GM12865 (cell line): ENCODE data around the gene SRPX2.

Experiments used
- DNase-seq: peaks from one replicate; pipeline ENCODE4 v3.0.0; 2010; ENCODE audit warnings: low read depth
- H3K4me3 ChIP-seq: 2 replicates; pipeline ENCODE4 v1.5.1; 2011; ENCODE audit warnings: mild to moderate bottlenecking, low read depth, low read length, control low read depth
- TF ChIP-seq, protein P1 (sequence below): IDR thresholded peaks from 2 replicates; pipeline ENCODE4 v1.5.1; 2011; ENCODE audit warnings: low read length, control low read depth, low read depth, inconsistent platforms; ENCODE audit not compliant: insufficient read depth; ENCODE audit errors: missing control alignments

SRPX2 gene

DNA sequence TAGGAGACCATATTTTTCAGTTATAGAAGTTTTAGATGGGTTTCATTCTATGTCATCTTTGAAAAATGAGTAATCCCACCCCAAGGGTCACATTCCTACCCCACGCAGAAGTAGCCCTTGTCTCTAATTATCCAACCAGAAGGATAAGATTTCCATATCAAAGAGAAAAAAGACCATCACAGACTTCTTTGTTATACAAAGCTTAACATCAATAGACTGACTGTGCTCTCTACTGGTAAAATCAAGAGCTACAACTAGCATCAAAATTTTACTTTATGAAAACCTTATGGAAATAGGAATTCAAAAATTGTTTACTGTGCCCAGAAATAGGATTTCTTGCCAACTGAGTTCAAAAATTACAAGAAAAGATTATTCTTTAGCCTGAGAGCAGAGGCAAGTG, 34.4 kb upstream of the SRPX2 start:
- no peak for DNase-seq
- TF ChIP-seq, protein P1, sequence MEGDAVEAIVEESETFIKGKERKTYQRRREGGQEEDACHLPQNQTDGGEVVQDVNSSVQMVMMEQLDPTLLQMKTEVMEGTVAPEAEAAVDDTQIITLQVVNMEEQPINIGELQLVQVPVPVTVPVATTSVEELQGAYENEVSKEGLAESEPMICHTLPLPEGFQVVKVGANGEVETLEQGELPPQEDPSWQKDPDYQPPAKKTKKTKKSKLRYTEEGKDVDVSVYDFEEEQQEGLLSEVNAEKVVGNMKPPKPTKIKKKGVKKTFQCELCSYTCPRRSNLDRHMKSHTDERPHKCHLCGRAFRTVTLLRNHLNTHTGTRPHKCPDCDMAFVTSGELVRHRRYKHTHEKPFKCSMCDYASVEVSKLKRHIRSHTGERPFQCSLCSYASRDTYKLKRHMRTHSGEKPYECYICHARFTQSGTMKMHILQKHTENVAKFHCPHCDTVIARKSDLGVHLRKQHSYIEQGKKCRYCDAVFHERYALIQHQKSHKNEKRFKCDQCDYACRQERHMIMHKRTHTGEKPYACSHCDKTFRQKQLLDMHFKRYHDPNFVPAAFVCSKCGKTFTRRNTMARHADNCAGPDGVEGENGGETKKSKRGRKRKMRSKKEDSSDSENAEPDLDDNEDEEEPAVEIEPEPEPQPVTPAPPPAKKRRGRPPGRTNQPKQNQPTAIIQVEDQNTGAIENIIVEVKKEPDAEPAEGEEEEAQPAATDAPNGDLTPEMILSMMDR: no peak

DNA sequence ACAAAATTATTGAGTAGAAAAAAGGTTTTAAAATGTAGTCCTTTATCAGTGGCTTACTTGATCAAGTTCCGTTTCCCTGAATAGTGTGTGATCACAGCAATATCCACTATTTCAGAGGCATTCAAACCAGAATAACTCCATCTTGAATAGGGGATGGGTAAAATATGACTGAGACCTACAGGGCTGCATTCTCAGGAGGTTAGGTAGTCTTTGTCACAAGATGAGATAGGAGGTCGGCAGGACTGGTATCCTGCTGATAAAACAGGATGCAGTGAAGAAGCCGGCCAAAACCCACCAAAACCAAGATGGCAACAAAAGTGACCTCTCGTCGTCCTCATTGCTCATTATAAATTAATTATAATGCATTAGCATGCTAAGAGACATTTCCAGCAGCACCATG, 32.0 kb upstream of the SRPX2 start:
- TF ChIP-seq, protein P1: no peak
- no peak overlapping the region for H3K4me3 ChIP-seq
- no peak for DNase-seq

More for the DNA sequence above, 34.4 kb upstream of the SRPX2 start:
- H3K4me3 ChIP-seq: no peak overlapping the region

- TF ChIP-seq, protein P1: peak; percentile 43
- H3K4me3 ChIP-seq: no peak overlapping the region
- DNase-seq: peak; percentile 59
These were observed 29.0 kb upstream of the SRPX2 start for GRCh38 chrX:100615005-100615404.

DNA sequence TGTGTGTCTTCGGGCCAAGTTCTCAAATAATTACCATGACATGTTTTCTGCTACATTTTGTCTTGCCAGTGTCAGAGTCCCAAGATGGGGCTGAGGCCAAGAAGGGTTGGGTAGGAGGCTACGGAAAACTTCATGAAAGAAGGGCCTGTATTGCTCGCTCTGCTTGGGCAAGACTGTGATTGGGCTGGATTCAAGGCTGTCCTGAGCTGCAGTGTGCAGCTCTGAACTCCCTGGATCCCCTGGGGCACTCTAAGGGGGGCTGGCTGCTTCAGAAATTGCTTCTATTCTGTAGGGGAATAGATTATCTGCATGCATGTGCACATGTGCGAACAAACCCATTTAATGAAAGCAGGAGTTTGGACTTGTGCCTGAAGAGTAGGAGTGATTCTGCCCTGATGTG, 21.0 kb upstream of the SRPX2 start:
- no peak overlapping the region for H3K4me3 ChIP-seq
- TF ChIP-seq, protein P1: no peak

GRCh38 chrX:100625985-100626491, 18.0 kb upstream of the SRPX2 start:
- TF ChIP-seq, protein P1: no peak
- DNase-seq: peak; percentile 80
- H3K4me3 ChIP-seq: no peak overlapping the region

More for the DNA sequence above, 21.0 kb upstream of the SRPX2 start:
- no peak for DNase-seq

GRCh38 chrX:100635040-100635439, 9.0 kb upstream of the SRPX2 start:
- TF ChIP-seq, protein P1: no peak
- DNase-seq: no peak
- H3K4me3 ChIP-seq: no peak overlapping the region

DNA sequence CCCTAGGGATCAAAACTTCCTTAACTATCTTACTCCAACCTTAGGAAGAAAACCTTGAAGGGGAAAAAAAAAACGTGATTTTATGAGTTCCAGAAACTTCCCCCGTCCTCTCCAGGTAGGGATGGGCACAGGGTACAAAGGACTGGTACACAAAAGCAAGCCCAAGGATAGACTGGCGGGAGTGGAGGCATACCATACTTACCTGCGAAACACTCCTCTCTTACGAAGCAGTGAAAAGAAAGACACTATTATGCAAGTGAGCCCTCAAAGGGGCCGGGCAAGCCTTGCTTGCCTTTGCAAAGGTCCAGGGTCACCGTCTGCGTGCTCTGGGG, 8.0 kb upstream of the SRPX2 start:
- no peak overlapping the region for H3K4me3 ChIP-seq
- TF ChIP-seq, protein P1: no peak
- DNase-seq: no peak
